ENCODE results near the gene EIF4G1.

Gene EIF4G1

DNA sequence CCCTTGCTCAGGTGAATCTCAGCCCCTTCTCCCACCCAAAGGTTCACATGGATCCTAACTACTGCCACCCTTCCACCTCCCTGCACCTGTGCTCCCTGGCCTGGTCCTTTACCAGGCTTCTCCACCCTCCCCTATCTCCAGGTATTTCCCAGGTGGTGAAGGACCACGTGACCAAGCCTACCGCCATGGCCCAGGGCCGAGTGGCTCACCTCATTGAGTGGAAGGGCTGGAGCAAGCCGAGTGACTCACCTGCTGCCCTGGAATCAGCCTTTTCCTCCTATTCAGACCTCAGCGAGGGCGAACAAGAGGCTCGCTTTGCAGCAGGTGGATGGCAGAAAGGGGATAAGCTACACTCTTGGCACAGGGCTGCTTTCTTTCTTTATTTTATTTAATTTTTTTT, 27.5 kb downstream of the EIF4G1 start:
- CTCF ChIA-PET = interaction anchor here (1.3 to 3.0 kb wide), 2 partner anchors 12 to 27 kb away, joined by 4 to 11 read pairs; no protein-coding TSS in a partner anchor
- TF ChIP-seq, protein P1, sequence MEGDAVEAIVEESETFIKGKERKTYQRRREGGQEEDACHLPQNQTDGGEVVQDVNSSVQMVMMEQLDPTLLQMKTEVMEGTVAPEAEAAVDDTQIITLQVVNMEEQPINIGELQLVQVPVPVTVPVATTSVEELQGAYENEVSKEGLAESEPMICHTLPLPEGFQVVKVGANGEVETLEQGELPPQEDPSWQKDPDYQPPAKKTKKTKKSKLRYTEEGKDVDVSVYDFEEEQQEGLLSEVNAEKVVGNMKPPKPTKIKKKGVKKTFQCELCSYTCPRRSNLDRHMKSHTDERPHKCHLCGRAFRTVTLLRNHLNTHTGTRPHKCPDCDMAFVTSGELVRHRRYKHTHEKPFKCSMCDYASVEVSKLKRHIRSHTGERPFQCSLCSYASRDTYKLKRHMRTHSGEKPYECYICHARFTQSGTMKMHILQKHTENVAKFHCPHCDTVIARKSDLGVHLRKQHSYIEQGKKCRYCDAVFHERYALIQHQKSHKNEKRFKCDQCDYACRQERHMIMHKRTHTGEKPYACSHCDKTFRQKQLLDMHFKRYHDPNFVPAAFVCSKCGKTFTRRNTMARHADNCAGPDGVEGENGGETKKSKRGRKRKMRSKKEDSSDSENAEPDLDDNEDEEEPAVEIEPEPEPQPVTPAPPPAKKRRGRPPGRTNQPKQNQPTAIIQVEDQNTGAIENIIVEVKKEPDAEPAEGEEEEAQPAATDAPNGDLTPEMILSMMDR (IDR thresholded peaks at IDR 0.05; ENCODE audit: control extremely low read depth, extremely low read depth, low read depth, missing control alignments) = no peak
- DNase-seq (ENCODE audit: extremely low spot score) = no peak
- POLR2A ChIA-PET = interaction anchor here (1.1 kb wide), 1 partner anchor 20 kb away, joined by 3 read pairs; no protein-coding TSS in a partner anchor

GRCh38 chr3:184343200-184343876, 28.9 kb downstream of the EIF4G1 start:
- DNase-seq (ENCODE audit: extremely low spot score) = no peak
- ChIA-PET CTCF (interaction anchor here (1.2 to 1.3 kb wide), 2 partner anchors 10 to 25 kb away, joined by 3 to 4 read pairs; no protein-coding TSS in a partner anchor), POLR2A (interaction anchor here (1.1 kb wide), 1 partner anchor 22 kb away, joined by 3 read pairs; no protein-coding TSS in a partner anchor)

GRCh38 chr3:184344579-184345316, 30.3 kb downstream of the EIF4G1 start:
- TF ChIP-seq, protein P1 (IDR thresholded peaks at IDR 0.05; ENCODE audit: control extremely low read depth, extremely low read depth, low read depth, missing control alignments) = no peak
- CTCF ChIA-PET = interaction anchor here (1.1 to 1.5 kb wide), 3 partner anchors 7 to 20 kb away, joined by 3 to 10 read pairs (median 4); partner anchors contain the start of gene FAM131A
- POLR2A ChIA-PET = no interaction called here
- no peak for DNase-seq (ENCODE audit: extremely low spot score)

More at GRCh38 chr3:184343200-184343876, 28.9 kb downstream of the EIF4G1 start:
- TF ChIP-seq, protein P1 (IDR thresholded peaks at IDR 0.05; ENCODE audit: control extremely low read depth, extremely low read depth, low read depth, missing control alignments) = no peak

- TF ChIP-seq, protein P1 (IDR thresholded peaks at IDR 0.05; ENCODE audit: control extremely low read depth, extremely low read depth, low read depth, missing control alignments) = no peak
- ChIA-PET CTCF (interaction anchor here (1.1 to 1.5 kb wide), 3 partner anchors 8 to 21 kb away, joined by 3 to 10 read pairs (median 4); partner anchors contain the start of gene FAM131A), POLR2A (no interaction called here)
- peak; percentile 40 for DNase-seq (ENCODE audit: extremely low spot score)
These were observed 31.1 kb downstream of the EIF4G1 start for GRCh38 chr3:184345317-184346144.

GRCh38 chr3:184346480-184347190, 32.2 kb downstream of the EIF4G1 start:
- ChIA-PET CTCF (interaction anchor here (1.2 kb wide), 1 partner anchor 25 kb away, joined by 3 read pairs; no protein-coding TSS in a partner anchor), POLR2A (no interaction called here)
- DNase-seq (ENCODE audit: extremely low spot score) = no peak
- TF ChIP-seq, protein P1 (IDR thresholded peaks at IDR 0.05; ENCODE audit: control extremely low read depth, extremely low read depth, low read depth, missing control alignments) = no peak
